Lower leg skin (tissue), 4 donors: ENCODE measurements around the gene ZFHX3. TPM values are rescaled to one million over a fixed set of nuclear protein-coding genes. Genes with fewer than 3 reads are reported as not detected.

Experiments
- DNase-seq, 2 donors: peaks; one replicate each; pipeline ENCODE4 v3.0.0-alpha.2; 2019; ENCODE audit warnings: low spot score in 2 of 2
- H3K4me3 ChIP-seq: fragments of 200-600 bp; sonication (generic); 2 replicates; pipeline ENCODE4 v1.5.1; 2017; ENCODE audit warnings: mild to moderate bottlenecking, low read depth; ENCODE audit not compliant: poor library complexity, severe bottlenecking
- POLR2A ChIP-seq, 2 donors: fragments of 450-650 bp; IDR thresholded peaks; one replicate each; pipeline ENCODE4 v1.6.1; 2016 to 2017; ENCODE audit warnings: antibody characterized with exemption in 2 of 2, mild to moderate bottlenecking in 1 of 2, moderate library complexity in 1 of 2
- WGBS, 2 donors: methylation state at CpG; one replicate each; pipeline ENCODE4 v1.1.5; 2018; 5-methylcytosine and 5-hydroxymethylcytosine counted together
- intact Hi-C: fragments of 100-400 bp; cut with DNase I; formaldehyde crosslinking; loops from one replicate; pipeline ENCODE4 v1.15.0; 2023; ENCODE audit warnings: low total_unique reads
- total RNA-seq, 4 donors: library from RNA; depleted of rRNA; stranded (reverse); fragments of >200 nt; gene quantifications; one replicate each; pipeline ENCODE4 v1.1.0, GENCODE V29; 2016
- TF ChIP-seq, protein P1 (sequence below), 3 donors: fragments of 450-650 bp; IDR thresholded peaks; one replicate each; pipeline ENCODE4 v1.5.1; 2016; ENCODE audit warnings: antibody characterized with exemption in 3 of 3, mild to moderate bottlenecking in 3 of 3, moderate library complexity in 2 of 3

ZFHX3 gene
- total RNA-seq, 4 donors from 2014 or later = 3.4 to 14.9 (median 10.0) TPM

DNA sequence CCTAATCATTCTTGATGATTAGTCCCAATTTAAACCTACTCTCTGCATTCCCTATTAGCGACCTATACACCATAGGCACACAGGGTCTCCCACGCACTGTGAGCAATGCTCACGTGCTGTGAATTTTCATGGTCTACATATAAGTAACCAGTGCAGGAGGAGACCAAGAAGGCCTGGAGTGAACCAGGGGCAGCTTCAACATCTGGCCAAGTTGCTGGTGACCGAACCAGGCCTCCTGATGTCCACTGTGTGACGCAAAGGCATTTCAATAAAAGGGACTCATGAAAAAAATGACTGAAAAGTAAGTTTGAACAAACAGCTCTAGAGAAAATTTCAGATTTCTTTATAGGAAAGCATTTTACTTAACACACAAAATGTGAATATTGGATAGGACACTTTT, 107.0 kb downstream of the ZFHX3 start:
- intact Hi-C loops = no loop called here
- H3K4me3 ChIP-seq = no peak overlapping the region
- 97 to 98% methylated on average over 5 of the region's 5 CpGs for WGBS, 2 donors
- TF ChIP-seq POLR2A (IDR thresholded peaks at IDR 0.05) = no peak
- TF ChIP-seq, protein P1, sequence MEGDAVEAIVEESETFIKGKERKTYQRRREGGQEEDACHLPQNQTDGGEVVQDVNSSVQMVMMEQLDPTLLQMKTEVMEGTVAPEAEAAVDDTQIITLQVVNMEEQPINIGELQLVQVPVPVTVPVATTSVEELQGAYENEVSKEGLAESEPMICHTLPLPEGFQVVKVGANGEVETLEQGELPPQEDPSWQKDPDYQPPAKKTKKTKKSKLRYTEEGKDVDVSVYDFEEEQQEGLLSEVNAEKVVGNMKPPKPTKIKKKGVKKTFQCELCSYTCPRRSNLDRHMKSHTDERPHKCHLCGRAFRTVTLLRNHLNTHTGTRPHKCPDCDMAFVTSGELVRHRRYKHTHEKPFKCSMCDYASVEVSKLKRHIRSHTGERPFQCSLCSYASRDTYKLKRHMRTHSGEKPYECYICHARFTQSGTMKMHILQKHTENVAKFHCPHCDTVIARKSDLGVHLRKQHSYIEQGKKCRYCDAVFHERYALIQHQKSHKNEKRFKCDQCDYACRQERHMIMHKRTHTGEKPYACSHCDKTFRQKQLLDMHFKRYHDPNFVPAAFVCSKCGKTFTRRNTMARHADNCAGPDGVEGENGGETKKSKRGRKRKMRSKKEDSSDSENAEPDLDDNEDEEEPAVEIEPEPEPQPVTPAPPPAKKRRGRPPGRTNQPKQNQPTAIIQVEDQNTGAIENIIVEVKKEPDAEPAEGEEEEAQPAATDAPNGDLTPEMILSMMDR (IDR thresholded peaks at IDR 0.05) = no peak
- no peak for DNase-seq

DNA sequence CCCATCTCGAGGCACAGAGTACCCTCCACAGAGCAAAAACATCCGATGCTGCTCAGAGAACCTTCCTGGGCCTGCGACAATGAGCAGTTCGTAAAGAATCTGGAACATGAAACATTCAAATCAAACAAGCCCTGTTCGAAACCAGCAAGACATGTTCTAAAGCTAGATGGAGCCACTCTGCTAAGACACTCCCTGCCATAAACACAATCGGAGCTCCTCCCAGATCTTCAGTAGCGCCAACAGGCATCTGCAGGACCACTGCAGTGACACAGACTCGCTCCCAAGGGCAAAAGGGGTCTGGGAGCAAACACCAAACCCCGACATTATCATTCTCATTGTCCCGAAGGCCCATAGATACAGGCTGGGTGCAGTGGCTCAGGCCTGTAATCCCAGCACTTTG, 108.7 kb downstream of the ZFHX3 start:
- intact Hi-C loops = no loop called here
- H3K4me3 ChIP-seq = no peak overlapping the region
- peak in 1 of 2 donors; percentile 54 for DNase-seq
- TF ChIP-seq, protein P1 (IDR thresholded peaks at IDR 0.05) = no peak
- no peak for TF ChIP-seq POLR2A (IDR thresholded peaks at IDR 0.05)
- WGBS, 2 donors = 18 to 44% methylated on average over 9 to 10 of the region's 10 CpGs

DNA sequence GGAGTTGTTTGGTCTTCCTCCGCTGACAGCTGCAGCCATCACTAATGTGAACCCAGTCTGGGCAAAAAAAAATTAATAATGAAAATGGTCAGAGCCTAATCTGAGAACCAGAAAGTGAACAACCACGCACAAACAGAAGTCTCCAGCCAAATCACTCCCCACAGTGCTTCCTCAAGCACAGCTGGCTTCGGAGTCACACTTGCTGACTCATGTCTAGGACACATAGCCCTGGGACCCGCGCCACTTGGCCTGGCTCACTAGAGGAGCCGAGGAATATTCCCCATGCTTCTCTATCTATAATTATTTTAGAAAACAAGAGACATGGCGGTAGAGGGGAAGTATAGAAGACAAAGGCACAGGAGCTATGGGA, 109.1 kb downstream of the ZFHX3 start:
- TF ChIP-seq POLR2A (IDR thresholded peaks at IDR 0.05) = no peak
- TF ChIP-seq, protein P1 (IDR thresholded peaks at IDR 0.05) = no peak
- no peak overlapping the region for H3K4me3 ChIP-seq

DNA sequence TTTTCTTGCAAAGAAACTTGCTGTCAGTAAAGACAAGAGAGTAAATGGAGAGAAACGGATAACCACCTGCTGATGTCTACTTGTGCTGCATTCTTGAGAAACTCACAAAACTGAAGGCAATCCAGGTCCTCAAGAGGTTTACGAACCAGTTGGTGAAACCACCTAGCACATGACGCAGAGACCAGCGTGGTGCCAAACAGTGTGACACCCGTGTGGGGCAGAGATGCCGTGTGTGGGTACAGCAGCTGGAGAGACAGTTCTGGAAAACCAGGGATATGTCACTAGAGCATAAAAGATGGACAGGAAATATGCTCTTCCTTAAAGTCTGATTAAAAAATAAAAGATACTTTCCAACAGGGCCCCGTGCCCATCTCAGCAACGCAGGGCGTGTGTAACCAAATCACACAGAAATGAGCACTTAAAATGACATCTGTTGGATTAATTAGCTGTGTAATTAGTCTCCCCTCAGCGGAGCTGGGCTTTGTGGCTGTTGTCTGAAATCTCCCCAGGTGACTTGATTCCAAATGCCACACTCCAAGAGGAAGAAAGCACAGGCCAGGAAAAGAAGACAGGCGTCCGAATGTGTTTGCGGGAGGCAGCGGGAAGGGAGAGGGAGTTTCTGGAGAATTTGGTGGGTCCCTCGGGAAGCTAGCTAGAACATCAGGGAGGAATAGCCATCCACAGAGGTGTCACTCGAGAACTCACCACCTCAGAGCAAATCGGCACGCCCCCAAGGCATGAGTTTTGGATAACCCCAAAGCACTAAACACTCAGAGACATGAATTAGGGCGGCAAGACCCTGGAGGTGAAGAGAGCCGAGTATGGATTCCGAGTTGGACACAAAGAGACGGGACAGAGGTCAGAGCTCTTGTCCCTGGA, 109.8 kb downstream of the ZFHX3 start:
- DNase-seq = no peak
- intact Hi-C loops = no loop called here
- H3K4me3 ChIP-seq = no peak overlapping the region
- 68 to 79% methylated on average over 22 of the region's 22 CpGs for WGBS, 2 donors
- TF ChIP-seq POLR2A (IDR thresholded peaks at IDR 0.05) = no peak
- TF ChIP-seq, protein P1 (IDR thresholded peaks at IDR 0.05) = no peak

More for the DNA sequence above, 109.1 kb downstream of the ZFHX3 start:
- intact Hi-C loops = no loop called here
- peak; percentile 83 to 95 for DNase-seq
- WGBS, 2 donors = 30 to 33% methylated on average over 7 of the region's 7 CpGs

DNA sequence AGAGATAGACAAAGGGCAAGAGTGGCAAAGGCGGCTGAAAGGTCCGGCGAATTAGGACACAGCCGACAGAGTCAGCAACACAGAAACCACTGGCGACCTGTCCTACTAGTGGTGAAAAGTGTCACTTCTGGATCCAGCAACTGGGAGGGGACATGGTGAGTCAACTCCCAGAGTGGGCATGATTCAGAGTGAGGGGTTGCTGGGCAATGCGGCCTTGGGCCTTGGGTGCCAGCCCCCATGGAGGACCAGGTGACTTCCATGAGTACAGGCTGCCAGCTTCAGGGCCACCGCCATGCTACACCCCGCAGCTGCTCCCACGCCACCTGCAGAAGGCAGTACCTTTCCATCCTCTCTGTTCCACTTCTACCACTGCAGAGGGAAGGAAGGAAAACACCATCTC, 110.6 kb downstream of the ZFHX3 start:
- TF ChIP-seq, protein P1 (IDR thresholded peaks at IDR 0.05) = no peak
- no peak for TF ChIP-seq POLR2A (IDR thresholded peaks at IDR 0.05)
- DNase-seq = no peak
- intact Hi-C loops = no loop called here
- no peak overlapping the region for H3K4me3 ChIP-seq
- WGBS, 2 donors = 94 to 95% methylated on average over 9 of the region's 9 CpGs
